HG02610 (cell line): ENCODE results near the gene PIK3R1.
A peak's percentile ranks its signal among the peaks of the same experiment; 100 is the strongest.

Experiments used
- ATAC-seq: cut with Tn5 transposase; IDR thresholded peaks from one replicate; pipeline ENCODE4 v1.9.1; 2021; ENCODE audit warnings: mild to moderate bottlenecking, moderate library complexity; ENCODE audit not compliant: unreplicated experiment

The PIK3R1 gene

GRCh38 chr5:68289498-68289897, 73.9 kb downstream of the PIK3R1 start:
- no peak for ATAC-seq

- no peak for ATAC-seq
These were observed 74.7 kb downstream of the PIK3R1 start for GRCh38 chr5:68290260-68290674.

GRCh38 chr5:68290847-68291246, 75.3 kb downstream of the PIK3R1 start:
- no peak for ATAC-seq

DNA sequence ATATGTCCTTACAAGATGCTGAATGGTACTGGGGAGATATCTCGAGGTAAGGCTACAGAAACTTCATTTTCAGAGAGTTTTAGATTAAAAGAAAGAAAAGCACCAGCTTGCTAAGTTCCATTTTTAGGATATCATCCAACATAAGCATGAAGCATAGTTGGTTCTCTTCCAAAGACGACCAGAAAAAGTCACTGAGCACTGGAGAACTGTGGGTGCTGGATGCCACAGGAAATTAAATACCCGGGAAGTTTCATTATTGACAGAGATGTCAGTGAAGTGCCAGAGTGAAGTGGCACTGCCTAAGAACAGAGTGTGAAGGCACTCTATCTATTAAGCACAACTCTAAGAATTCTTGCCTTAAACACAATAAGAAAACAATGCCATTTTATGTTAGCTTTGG, 76.8 kb downstream of the PIK3R1 start:
- ATAC-seq: no peak

DNA sequence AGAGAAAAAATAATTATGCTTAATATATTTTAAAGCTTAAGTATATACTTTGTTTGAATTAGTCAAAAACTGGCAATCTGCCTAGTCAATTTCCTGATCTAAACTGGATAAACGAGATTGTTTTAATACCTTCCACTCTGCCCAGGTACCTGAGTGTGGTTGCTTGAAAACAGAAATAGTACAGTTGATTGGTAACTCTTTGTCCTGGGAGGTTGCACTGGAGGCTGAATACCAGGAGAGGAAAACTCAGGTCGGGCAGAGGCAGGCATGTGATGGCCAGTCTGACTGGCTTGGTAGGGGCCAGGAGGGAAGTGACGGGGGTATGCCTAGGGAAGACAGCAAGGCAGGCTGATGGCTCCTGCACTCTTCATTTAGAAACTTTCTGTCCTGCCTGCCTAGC, 80.2 kb downstream of the PIK3R1 start:
- ATAC-seq: no peak

DNA sequence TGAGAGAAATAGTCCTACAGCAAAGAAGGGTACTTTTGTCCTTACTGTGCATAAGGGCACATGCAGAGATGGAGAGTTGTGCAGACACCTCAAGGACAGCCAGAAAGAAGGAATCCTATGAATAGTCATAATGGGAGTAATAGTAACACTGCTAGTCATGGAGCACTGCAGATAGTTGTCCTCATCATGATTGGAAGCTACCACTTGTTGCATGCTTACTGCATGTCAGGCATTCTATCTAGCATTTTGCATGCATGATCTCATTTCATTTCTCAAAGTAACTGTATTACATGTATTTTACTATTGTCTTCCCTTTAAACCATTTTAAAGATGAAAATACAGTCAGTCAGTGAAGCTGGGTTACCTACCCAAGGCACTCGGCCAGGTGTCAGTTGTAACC, 81.3 kb downstream of the PIK3R1 start:
- ATAC-seq: no peak

- no peak for ATAC-seq
These were observed 82.1 kb downstream of the PIK3R1 start for GRCh38 chr5:68297656-68298055.

DNA sequence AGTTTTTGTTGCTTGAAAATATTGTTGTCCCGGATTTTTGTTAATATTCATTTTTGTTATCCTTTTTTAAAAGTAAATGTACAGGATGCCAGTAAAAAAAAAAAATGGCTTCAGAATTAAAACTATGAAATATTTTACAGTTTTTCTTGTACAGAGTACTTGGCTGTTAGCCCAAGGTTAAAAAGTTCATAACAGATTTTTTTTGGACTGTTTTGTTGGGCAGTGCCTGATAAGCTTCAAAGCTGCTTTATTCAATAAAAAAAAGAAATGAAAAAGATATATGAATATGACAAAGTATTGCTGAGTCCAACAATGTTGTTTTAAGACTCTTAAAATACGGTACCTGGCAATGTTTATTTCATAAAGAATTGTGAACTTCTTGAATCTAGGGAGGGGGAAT, 82.9 kb downstream of the PIK3R1 start:
- no peak for ATAC-seq

GRCh38 chr5:68299105-68299504, 83.5 kb downstream of the PIK3R1 start:
- no peak for ATAC-seq

- ATAC-seq: no peak
These were observed 84.0 kb downstream of the PIK3R1 start for GRCh38 chr5:68299575-68299974.

DNA sequence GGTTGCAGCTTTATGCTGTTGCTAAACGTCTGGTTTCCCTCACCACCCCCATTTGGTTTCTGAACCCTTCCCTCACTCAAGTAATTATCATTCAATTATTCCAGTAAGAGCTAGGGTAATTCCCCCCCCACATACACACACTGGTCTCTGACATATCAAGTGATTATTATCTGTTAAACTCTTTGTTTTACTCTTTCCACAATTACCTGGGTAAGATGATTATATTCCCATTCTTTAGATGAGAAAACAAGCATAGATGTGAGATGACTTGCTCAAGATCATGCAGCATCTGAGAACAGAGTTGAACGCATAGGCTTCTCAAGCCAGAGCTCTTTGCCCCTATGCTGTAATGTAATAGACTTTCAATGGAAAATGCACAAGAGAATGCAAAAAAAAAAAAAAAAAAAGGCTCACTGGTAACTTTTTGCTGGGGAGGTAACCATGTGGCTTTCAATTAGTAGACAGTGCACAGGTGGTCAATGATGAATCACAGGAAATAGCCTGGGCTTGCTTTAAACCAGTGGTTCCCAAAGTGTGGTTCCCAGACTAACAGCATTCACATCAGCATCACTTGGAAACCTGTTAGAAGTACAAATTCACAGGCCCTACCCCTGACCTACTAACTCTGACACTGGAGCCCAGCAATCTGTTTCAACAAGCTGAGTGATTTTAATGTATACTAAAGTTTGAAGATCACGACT, 87.6 kb downstream of the PIK3R1 start:
- peak; percentile 70 for ATAC-seq

DNA sequence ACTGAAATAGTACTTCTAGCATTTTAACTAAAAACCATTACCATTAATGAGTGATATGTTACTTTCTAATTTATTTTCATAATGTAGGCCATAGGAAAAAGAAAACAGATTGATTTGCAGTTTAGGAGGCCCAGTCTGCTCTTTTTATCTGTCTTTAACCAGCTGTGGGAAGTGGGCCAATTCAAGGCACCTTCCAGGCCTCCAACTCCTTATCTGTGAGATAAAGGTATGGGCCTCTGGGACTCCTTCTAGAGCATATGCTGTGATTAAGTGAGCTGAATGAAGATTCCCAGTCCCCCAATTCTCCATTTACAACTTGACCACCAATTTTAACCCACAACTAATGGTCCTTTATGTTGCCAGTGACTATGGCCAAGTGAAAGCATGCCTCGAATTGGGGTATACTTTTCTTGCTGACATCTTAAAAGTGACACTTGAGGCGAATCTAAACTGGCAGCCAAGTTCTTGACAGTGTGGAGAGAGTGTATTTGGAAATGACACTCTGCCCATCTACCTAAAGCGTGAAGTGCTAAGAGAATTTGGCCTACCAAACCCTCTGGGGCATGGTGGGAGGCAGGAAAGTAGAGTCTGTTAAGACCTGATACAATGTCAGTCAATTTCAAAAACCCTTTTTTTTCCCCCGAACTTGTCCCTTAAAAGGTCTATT, 88.3 kb downstream of the PIK3R1 start:
- no peak for ATAC-seq

DNA sequence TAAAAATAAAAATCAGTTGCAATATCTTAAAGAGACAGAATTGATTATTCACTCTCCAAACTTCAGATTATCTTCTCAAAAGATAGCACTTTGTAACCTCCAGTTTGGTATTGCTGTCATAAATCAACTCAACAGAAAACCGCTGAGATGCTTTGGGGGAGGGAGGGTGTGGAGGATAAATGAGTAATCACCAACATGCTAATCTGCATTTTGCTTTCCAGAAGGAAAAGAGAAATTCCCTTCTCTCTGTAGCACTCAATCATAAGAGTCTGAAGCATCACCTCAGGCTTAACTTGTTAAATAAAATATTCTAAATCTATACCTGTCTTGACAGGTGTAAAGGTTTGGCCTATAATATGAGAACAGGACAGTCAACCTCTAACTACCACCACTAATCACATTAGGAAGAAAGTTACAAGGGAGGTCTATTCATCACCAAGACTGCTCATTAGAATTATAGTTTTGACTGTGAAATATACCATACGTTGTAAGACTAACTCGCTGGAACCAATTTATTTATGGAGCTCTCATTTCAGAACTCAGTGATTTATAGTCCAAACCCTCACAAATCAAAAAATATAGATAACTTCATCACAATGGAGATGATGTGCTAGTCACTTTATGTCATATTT, 89.0 kb downstream of the PIK3R1 start:
- no peak for ATAC-seq

DNA sequence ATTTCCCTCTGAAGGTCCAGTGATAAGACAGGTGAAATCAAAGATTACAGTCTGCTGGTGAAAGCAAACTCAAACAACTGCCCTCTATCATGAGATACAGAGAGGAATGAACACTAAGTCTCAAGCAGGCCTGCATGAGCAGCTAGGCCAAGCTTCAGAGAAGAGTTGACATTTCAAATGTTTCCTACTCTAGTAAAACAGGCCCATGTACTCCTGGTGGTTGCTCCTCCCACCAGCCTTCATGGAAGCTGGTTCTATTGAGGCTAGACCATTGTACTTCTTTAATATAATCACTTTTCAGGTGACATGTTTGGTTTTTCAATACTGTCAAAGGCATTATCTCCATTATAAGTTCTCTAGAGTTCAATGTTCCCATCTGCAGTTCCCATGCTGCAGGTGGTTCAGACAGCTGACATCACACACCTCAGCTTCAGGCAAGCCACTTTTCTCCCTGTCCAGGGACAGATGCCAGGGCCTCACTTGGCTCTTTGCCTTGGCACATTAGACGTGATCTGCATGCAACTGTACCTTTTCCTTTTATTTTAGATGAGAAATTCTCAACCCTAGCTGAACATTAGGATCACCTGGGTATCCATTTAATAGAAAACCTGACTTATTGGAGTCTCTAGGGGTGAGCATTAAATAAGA, 89.8 kb downstream of the PIK3R1 start:
- no peak for ATAC-seq

- no peak for ATAC-seq
These were observed 90.9 kb downstream of the PIK3R1 start for GRCh38 chr5:68306361-68307014.

DNA sequence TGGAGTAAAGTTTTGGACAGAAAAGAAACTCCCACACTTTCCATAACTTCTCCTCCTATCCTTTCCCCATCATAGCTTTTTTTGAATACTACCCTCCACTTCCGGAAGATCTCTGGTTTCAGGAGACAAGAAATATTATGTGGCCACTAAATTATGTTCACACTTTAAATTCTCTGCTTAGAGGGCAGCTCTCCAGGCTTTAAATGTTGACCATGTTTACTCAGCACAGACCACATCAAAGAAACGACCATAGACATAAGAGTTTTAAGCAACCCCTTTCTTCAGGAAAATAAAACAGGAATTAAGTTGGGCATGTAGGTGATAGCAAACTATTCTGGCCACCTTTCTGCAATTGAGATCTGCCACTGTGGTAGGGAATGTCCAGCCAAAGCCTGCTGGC, 97.8 kb downstream of the PIK3R1 start:
- no peak for ATAC-seq

DNA sequence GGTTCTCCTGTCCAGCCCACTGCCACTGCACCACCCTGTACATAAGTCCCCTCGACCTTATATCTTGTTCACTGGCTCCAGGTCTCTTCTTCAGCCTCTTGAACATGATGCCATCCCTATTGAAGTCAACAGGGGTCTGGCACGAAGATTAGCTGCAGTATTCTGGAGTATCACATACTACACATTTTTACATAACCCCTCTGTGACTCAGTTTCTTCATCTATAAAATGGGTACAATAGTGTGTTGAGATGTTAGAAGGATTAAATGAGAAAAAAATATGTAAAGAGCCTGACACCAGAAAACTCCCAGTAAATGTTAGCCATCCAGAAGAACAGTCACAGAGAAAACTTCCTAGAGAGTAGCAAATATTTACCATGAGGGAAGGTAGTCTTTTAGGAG, 98.9 kb downstream of the PIK3R1 start:
- ATAC-seq: no peak

GRCh38 chr5:68315679-68316271, 100.2 kb downstream of the PIK3R1 start:
- ATAC-seq: peak; percentile 98

GRCh38 chr5:68316469-68316868, 100.9 kb downstream of the PIK3R1 start:
- ATAC-seq: no peak

GRCh38 chr5:68317646-68318045, 102.1 kb downstream of the PIK3R1 start:
- no peak for ATAC-seq
